Measurements from ENCODE around the gene TECPR2. TPM values are rescaled to one million over a fixed set of nuclear protein-coding genes. Genes with fewer than 3 reads are reported as not detected.

Gene TECPR2
- total RNA-seq, 4 donors from 2014 or later = 28.7 to 54.8 (median 36.6) TPM

DNA sequence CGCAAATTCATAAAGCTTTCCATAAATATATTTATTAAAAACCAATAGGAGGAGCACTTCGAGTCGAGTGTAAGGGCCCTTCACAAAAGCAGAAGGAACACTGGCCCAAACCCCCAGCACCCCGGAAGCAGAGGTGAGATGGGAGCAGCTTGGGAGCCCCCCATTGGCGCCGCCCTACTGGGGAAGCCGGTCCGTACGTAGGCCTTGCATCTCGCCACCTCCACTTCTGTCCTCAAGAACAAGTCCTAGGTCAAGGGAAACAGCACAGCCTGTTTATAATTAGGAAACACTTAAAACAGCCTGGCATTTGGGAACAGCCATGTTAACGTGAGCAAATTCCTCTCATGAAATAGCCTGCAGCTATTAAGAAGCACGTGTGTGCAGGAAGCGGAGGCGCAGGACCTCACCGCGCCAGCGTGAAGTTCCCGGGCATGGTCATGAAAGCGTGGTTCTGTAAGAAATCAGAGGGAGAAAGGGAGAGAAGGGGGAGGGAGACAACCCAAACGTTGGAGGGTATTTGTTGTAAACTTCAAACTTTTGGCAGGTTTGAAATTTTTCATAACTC lies 139.1 kb downstream of the TECPR2 start:
- intact Hi-C loops (cut with DNase I) = no loop called here
- H3K9me3 ChIP-seq = no peaks in the 10 kb centered on the region
- peaks cover 23 to 60% (median 41%) of the 10 kb centered on the region in 4 donors for H3K36me3 ChIP-seq
- WGBS = 87% methylated on average over 20 of the region's 20 CpGs
- TF ChIP-seq, protein P1, sequence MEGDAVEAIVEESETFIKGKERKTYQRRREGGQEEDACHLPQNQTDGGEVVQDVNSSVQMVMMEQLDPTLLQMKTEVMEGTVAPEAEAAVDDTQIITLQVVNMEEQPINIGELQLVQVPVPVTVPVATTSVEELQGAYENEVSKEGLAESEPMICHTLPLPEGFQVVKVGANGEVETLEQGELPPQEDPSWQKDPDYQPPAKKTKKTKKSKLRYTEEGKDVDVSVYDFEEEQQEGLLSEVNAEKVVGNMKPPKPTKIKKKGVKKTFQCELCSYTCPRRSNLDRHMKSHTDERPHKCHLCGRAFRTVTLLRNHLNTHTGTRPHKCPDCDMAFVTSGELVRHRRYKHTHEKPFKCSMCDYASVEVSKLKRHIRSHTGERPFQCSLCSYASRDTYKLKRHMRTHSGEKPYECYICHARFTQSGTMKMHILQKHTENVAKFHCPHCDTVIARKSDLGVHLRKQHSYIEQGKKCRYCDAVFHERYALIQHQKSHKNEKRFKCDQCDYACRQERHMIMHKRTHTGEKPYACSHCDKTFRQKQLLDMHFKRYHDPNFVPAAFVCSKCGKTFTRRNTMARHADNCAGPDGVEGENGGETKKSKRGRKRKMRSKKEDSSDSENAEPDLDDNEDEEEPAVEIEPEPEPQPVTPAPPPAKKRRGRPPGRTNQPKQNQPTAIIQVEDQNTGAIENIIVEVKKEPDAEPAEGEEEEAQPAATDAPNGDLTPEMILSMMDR (IDR thresholded peaks at IDR 0.05) = no peak
- no peak for TF ChIP-seq POLR2AphosphoS5 (IDR thresholded peaks at IDR 0.05)
- no peak for TF ChIP-seq POLR2A (IDR thresholded peaks at IDR 0.05; ENCODE audit: low read depth)
- no peak for TF ChIP-seq EP300 (IDR thresholded peaks at IDR 0.05)
- H3K4me3 ChIP-seq = no peak overlapping the region
- no peaks in the 10 kb centered on the region for H3K27me3 ChIP-seq
- peaks cover 17 to 44% (median 26%) of the 10 kb centered on the region in 4 donors for H3K4me1 ChIP-seq
- DNase-seq (ENCODE audit: extremely low spot score) = no peak
- H3K27ac ChIP-seq (replicated peaks in 1 of 4) = peak overlapping the region in 2 of 4 donors; percentile 80 to 81

DNA sequence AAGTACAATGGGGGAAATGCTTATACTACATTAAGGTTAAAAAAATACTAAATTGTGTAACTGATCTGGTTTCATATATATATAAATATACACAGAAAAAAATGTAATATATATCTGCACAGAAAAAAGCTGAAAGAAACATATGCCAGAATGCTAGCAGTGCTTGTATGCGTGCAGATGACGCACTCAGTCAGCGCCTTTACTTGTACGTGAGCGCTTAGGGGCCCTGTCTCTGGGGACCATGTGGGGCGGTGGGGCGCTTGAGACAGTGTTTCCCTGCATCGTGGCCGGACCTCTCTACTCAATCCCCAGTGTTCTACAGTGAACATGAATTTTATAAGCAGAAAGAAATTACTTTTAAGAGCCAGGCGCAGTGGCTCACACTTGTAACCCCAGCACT lies 139.8 kb downstream of the TECPR2 start:
- Histone ChIP-seq H3K27ac (replicated peaks in 1 of 4) (no peak overlapping the region), H3K36me3 (peaks cover 25 to 60% (median 40%) of the 10 kb centered on the region in 4 donors), H3K9me3 (no peaks in the 10 kb centered on the region), H3K27me3 (no peaks in the 10 kb centered on the region), H3K4me3 (no peak overlapping the region), H3K4me1 (peaks cover 17 to 45% (median 27%) of the 10 kb centered on the region in 4 donors)
- no peak for DNase-seq (ENCODE audit: extremely low spot score)
- intact Hi-C loops (cut with DNase I) = no loop called here
- TF ChIP-seq POLR2A (IDR thresholded peaks at IDR 0.05; ENCODE audit: low read depth) (no peak), EP300 (IDR thresholded peaks at IDR 0.05) (no peak), POLR2AphosphoS5 (IDR thresholded peaks at IDR 0.05) (no peak)
- TF ChIP-seq, protein P1 (IDR thresholded peaks at IDR 0.05) = no peak
- 97% methylated on average over 10 of the region's 10 CpGs for WGBS

GRCh38 chr14:102503641-102504327 lies 141.0 kb downstream of the TECPR2 start:
- Histone ChIP-seq H3K36me3 (peaks cover 13 to 48% (median 32%) of the 10 kb centered on the region in 4 donors), H3K4me1 (peaks cover 23 to 54% (median 37%) of the 10 kb centered on the region in 4 donors), H3K27me3 (no peaks in the 10 kb centered on the region), H3K9me3 (no peaks in the 10 kb centered on the region), H3K27ac (replicated peaks in 1 of 4) (peak overlapping the region; percentile 43 to 66 (median 52)), H3K4me3 (no peak overlapping the region)
- 78% methylated on average over 12 of the region's 12 CpGs for WGBS
- intact Hi-C loops (cut with DNase I) = no loop called here
- DNase-seq (ENCODE audit: extremely low spot score) = no peak
- no peak for TF ChIP-seq POLR2AphosphoS5 (IDR thresholded peaks at IDR 0.05)
- TF ChIP-seq EP300 (IDR thresholded peaks at IDR 0.05) = no peak
- TF ChIP-seq, protein P1 (IDR thresholded peaks at IDR 0.05) = no peak
- TF ChIP-seq POLR2A (IDR thresholded peaks at IDR 0.05; ENCODE audit: low read depth) = no peak

GRCh38 chr14:102504328-102504999 lies 141.7 kb downstream of the TECPR2 start:
- H3K4me1 ChIP-seq = peaks cover 25 to 53% (median 37%) of the 10 kb centered on the region in 4 donors
- no peak overlapping the region for H3K4me3 ChIP-seq
- DNase-seq (ENCODE audit: extremely low spot score) = no peak
- no peaks in the 10 kb centered on the region for H3K27me3 ChIP-seq
- H3K9me3 ChIP-seq = no peaks in the 10 kb centered on the region
- H3K27ac ChIP-seq (replicated peaks in 1 of 4) = peak overlapping the region; percentile 43 to 66 (median 52)
- H3K36me3 ChIP-seq = peaks cover 11 to 42% (median 28%) of the 10 kb centered on the region in 4 donors
- TF ChIP-seq POLR2AphosphoS5 (IDR thresholded peaks at IDR 0.05) (no peak), POLR2A (IDR thresholded peaks at IDR 0.05; ENCODE audit: low read depth) (no peak), EP300 (IDR thresholded peaks at IDR 0.05) (no peak)
- TF ChIP-seq, protein P1 (IDR thresholded peaks at IDR 0.05) = no peak
- intact Hi-C loops (cut with DNase I) = no loop called here
- 82% methylated on average over 11 of the region's 18 CpGs for WGBS
